Measurements from ENCODE around the gene RMI1.

The RMI1 gene

GRCh38 chr9:83966209-83966582 lies 14.4 kb upstream of the RMI1 start:
- ATAC-seq, result peak; percentile 3; the same call in 1 of the 3 replicates
- TF ChIP-seq TOX (CRISPR knock-in tag; IDR thresholded peaks at IDR 0.05; ENCODE audit: borderline replicate concordance), result no peak
- peak; percentile 12; the same call in 1 of the 2 replicates for TF ChIP-seq PATZ1 (CRISPR knock-in tag; IDR thresholded peaks at IDR 0.05; ENCODE audit: borderline replicate concordance)
- no peak for TF ChIP-seq CREB5 (CRISPR knock-in tag; IDR thresholded peaks at IDR 0.05; ENCODE audit: low read depth)
- no peak for TF ChIP-seq ZFP3 (CRISPR knock-in tag; IDR thresholded peaks at IDR 0.05)
- no peak for TF ChIP-seq ARNTL (CRISPR knock-in tag; IDR thresholded peaks at IDR 0.05; ENCODE audit: borderline replicate concordance, low read depth)
- no peak for TF ChIP-seq TSHZ2 (CRISPR knock-in tag; IDR thresholded peaks at IDR 0.05)
- no peak for TF ChIP-seq ISL1 (CRISPR knock-in tag; IDR thresholded peaks at IDR 0.05)
- TF ChIP-seq RARB (CRISPR knock-in tag; IDR thresholded peaks at IDR 0.05), result no peak

- ATAC-seq, result no peak
- TF ChIP-seq PATZ1 (CRISPR knock-in tag; IDR thresholded peaks at IDR 0.05; ENCODE audit: borderline replicate concordance) (0 out of 2 replicates have a peak, but pooled peaks have one; percentile 17), PPARA (CRISPR knock-in tag; IDR thresholded peaks at IDR 0.05; ENCODE audit: borderline replicate concordance) (no peak)
These were observed 13.5 kb upstream of the RMI1 start for GRCh38 chr9:83967073-83967472.

GRCh38 chr9:83969602-83970001 lies 11.0 kb upstream of the RMI1 start:
- no peak for ATAC-seq
- TF ChIP-seq ARNTL (CRISPR knock-in tag; IDR thresholded peaks at IDR 0.05; ENCODE audit: borderline replicate concordance, low read depth), result no peak
- no peak for TF ChIP-seq GLIS3 (CRISPR knock-in tag; IDR thresholded peaks at IDR 0.05)
- no peak for TF ChIP-seq TCF4 (CRISPR knock-in tag; IDR thresholded peaks at IDR 0.05; ENCODE audit: borderline replicate concordance)
- no peak for TF ChIP-seq ISL1 (CRISPR knock-in tag; IDR thresholded peaks at IDR 0.05)
- no peak for TF ChIP-seq ESRRG (CRISPR knock-in tag; IDR thresholded peaks at IDR 0.05)
- no peak for TF ChIP-seq POU6F1 (CRISPR knock-in tag; IDR thresholded peaks at IDR 0.05; ENCODE audit: borderline replicate concordance, low read depth)

- TF ChIP-seq PPARA (CRISPR knock-in tag; IDR thresholded peaks at IDR 0.05; ENCODE audit: borderline replicate concordance), result no peak
- no peak for TF ChIP-seq ARNTL (CRISPR knock-in tag; IDR thresholded peaks at IDR 0.05; ENCODE audit: borderline replicate concordance, low read depth)
- no peak for TF ChIP-seq ZNF70 (CRISPR knock-in tag; IDR thresholded peaks at IDR 0.05)
- no peak for TF ChIP-seq ISL1 (CRISPR knock-in tag; IDR thresholded peaks at IDR 0.05)
- no peak for TF ChIP-seq TSHZ2 (CRISPR knock-in tag; IDR thresholded peaks at IDR 0.05)
- TF ChIP-seq OSR1 (CRISPR knock-in tag; IDR thresholded peaks at IDR 0.05), result no peak
- TF ChIP-seq ZNF8 (CRISPR knock-in tag; IDR thresholded peaks at IDR 0.05), result no peak
- TF ChIP-seq TOX (CRISPR knock-in tag; IDR thresholded peaks at IDR 0.05; ENCODE audit: borderline replicate concordance), result no peak
- no peak for TF ChIP-seq RARB (CRISPR knock-in tag; IDR thresholded peaks at IDR 0.05)
- TF ChIP-seq POU6F1 (CRISPR knock-in tag; IDR thresholded peaks at IDR 0.05; ENCODE audit: borderline replicate concordance, low read depth), result no peak
- no peak for ATAC-seq
These were observed 9.1 kb upstream of the RMI1 start for GRCh38 chr9:83971485-83971884.
